C4-2B (cell line): ENCODE results near the gene FBXL14.

Source experiments
- H3K27ac ChIP-seq: fragments of 450-650 bp; 2 replicates; pipeline ENCODE4 v1.5.1; 2017
- ZFX ChIP-seq: fragments of 450-650 bp; IDR thresholded peaks from 2 replicates; pipeline ENCODE4 v1.6.1; 2017
- TF ChIP-seq, protein P1 (sequence below): fragments of 450-650 bp; conservative IDR thresholded peaks from 2 replicates; pipeline ENCODE4 v1.5.1; 2017; ENCODE audit warnings: mild to moderate bottlenecking

The FBXL14 gene

DNA sequence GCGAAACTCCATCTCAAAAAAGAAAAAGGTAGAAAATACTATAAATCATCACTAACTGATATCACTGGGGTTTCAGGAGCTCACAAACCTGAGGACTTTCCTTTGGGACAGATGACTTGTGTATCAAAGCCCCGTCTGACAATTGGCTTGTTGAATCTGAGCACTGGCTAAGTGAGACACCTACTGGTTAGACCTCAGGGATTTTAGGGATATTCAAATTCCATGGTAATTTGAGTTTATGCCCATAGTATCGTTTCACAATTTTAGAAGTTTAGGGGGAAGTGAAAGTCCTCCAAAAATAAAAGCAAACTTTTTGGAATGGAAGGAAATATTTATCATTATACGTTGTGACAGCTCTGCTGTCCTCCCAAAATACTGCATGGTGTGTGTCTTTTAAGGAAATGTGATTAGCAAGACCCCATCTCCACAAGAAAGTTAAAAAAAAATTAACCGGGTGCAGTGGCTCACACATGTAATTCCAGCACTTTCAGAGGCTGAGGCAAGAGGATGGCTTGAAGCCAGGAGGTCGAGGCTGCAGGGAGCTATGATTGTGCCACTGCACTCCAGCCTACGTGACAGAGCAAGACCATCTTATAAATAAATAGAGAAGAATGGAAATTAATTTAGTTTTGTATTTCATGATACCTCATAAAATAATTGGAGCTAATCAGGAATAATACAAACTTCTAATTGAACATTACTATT lies 49.2 kb downstream of the FBXL14 start:
- TF ChIP-seq, protein P1, sequence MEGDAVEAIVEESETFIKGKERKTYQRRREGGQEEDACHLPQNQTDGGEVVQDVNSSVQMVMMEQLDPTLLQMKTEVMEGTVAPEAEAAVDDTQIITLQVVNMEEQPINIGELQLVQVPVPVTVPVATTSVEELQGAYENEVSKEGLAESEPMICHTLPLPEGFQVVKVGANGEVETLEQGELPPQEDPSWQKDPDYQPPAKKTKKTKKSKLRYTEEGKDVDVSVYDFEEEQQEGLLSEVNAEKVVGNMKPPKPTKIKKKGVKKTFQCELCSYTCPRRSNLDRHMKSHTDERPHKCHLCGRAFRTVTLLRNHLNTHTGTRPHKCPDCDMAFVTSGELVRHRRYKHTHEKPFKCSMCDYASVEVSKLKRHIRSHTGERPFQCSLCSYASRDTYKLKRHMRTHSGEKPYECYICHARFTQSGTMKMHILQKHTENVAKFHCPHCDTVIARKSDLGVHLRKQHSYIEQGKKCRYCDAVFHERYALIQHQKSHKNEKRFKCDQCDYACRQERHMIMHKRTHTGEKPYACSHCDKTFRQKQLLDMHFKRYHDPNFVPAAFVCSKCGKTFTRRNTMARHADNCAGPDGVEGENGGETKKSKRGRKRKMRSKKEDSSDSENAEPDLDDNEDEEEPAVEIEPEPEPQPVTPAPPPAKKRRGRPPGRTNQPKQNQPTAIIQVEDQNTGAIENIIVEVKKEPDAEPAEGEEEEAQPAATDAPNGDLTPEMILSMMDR, result peak; percentile 53
- no peak for TF ChIP-seq ZFX
- H3K27ac ChIP-seq, result no peak overlapping the region

DNA sequence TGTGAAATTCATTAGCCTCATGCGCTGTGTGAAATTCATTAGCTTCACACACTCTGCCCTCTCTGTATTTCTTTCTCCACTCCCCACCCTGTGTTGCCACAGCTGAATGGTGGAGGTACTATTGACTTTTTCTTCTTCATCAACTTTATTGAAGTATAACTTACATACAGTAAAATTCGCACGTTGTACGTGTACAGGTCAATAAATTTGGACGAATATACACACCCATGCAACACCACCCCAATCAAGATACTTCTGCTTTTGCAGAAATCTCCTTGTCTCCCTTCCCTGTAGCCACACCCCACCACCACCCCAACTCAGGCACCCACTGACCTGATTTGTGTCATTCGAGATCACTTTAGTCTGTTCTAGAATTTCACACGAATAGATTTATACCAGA lies 51.8 kb downstream of the FBXL14 start:
- H3K27ac ChIP-seq, result no peak overlapping the region

DNA sequence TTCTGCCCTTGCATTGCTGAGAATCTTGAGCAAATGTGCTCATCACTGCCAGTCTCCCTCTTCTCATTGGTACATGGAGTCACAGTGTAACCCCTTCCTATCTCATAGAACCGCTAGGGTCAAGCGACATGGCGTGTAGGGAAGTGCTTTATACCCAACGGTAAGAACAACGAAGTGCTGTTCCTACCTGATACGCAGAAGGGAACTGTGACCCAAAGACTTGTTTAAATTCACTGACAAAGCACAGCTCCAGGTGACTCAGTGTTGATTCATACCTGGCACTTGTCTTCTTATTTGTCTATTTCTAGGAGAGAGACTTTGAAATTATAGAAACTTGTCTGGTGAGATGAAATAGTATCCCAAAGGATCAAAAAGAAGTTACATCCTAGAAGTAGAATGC lies 53.7 kb downstream of the FBXL14 start:
- no peak for TF ChIP-seq ZFX
- TF ChIP-seq, protein P1, result no peak
- no peak overlapping the region for H3K27ac ChIP-seq

More for the DNA sequence above, 51.8 kb downstream of the FBXL14 start:
- no peak for TF ChIP-seq ZFX
- TF ChIP-seq, protein P1, result no peak

DNA sequence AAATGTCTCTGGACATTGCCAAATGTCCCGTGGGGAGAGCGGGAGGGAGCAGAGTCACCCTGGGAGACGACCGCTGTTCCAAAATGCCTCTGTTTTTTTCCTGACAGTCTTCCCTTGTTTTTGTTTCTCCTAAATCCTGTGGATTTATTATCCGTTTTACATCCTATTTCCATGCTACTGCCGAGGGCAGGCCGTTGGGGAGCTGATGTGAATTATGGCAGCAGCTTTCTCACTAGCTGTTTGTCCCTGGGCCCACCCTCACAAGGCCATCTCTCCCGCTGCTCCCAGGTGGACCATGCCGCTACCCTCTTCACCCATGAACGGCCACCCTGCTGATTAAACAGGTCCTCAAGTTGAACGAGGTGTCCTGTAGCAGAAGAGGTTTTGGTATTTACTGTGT lies 55.2 kb downstream of the FBXL14 start:
- TF ChIP-seq, protein P1, result no peak
- no peak for TF ChIP-seq ZFX
- no peak overlapping the region for H3K27ac ChIP-seq

DNA sequence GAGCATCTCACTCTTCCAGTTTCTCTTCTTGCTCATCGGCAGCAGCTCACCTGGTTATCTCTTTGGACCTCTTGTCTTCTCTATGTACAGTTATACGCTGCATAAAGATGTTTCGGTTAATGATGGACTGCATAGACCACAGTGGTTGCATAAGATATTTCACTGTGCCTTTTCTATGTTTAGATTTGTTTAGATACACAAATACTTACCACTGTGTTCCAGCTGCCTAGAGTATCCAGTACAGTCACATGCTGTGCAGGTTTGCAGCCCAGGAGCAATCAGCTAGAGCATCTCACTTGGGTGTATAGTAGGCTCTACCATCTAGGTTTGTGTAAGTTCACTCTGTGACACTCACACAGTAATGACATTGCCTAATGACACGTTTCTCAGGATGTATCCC lies 57.6 kb downstream of the FBXL14 start:
- TF ChIP-seq, protein P1, result no peak

DNA sequence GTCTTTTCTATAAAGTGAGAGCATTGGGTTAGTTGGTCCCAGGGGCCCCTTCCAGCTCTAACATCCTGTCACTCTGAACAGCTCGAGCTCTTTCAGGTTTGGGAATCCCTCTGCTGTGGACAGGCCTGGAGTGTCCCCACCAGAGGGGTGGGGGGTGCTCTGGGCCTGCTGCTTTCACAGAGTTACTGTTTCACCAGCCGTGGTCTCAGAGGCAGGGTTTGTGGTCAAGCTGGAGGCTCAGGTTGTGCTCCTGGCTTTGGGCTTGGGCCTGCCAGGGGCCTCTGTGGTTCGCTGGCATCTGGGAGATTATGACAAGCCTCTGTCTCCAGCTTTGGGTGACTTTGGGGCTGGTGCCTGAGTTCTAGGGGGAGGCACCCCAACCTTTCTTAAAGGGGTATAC lies 59.6 kb downstream of the FBXL14 start:
- TF ChIP-seq ZFX, result no peak
- TF ChIP-seq, protein P1, result no peak
- no peak overlapping the region for H3K27ac ChIP-seq

More for the DNA sequence above, 57.6 kb downstream of the FBXL14 start:
- H3K27ac ChIP-seq, result no peak overlapping the region

DNA sequence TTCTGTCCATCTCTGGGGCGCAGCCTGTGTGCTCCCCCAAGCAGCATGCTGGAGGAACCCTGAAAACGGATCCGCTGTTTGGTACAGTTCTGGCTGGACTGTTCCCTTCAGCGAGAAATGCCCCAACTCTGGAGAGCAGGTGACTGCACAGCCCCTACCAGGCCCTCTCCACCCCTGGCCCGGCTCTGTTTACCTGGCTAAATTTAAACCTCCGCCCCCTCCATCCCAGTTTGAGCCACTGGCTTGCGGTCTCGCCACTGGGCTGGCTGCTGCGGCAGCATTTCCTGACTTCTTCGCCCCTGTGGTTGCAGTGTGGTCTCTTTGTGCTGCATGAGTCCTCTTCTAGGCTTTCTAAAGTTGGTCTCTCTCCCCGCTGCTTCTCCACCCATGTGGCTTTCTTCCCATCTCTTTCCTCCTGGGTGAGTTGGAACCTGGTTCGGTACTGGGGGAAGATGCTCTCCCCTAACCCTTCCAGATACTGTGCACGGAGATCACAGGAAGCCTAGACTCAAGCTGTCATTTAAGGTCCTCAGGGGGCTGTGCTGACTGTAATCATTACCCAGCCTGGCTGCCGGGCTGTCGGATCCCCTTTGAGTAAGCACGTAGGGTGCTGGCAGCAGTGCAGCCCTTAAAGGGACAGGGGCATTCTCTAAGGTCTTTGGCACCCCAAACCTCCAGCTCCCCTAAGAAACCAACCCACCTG lies 60.6 kb downstream of the FBXL14 start:
- H3K27ac ChIP-seq, result no peak overlapping the region
- TF ChIP-seq, protein P1, result no peak
- no peak for TF ChIP-seq ZFX
